Measurements from ENCODE around the gene TTC9C.
"Not testable (repeated sequence)": the region's sequence is repeated elsewhere in the genome, so short reads cannot be mapped to it uniquely, and the experiment has no call there.

TTC9C gene, protein sequence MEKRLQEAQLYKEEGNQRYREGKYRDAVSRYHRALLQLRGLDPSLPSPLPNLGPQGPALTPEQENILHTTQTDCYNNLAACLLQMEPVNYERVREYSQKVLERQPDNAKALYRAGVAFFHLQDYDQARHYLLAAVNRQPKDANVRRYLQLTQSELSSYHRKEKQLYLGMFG

DNA sequence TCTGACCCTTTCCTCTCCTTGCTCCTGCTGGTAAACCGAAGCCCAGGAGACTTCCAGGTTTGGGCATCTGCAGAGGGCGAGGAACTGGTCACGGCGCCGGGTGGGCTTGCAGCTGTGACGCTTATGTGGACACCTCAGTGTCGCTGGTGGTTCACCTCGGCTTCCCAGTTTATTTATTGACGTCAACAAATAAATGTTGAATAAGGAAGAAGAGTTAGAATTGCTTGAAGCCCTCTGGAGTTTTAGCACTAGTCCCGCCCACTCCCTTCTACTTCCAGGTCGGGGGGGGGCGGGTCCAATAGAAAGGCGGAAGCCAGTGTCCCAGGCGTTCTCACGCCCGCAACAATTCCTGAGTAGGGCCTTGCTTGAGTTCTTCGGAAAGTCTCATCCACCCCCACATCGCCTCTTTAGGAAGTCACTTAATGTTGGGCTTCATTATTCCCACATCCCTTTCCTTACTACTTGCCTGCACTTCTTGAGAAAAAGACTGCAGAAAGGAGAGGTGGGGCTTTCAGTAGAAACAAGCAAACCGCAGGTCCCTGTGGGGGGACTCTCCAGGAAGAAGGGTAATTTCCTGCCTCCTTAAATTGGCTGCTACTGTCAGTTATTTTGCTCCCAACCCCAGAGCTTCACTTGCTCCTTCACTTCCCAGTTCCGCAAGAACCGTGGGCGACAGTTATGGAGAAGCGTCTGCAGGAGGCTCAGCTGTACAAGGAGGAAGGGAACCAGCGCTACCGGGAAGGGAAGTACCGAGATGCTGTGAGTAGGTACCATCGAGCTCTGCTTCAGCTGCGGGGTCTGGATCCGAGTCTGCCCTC lies at the start of gene TTC9C:
TTC9C (plus strand) TSS at position 316 of the 818 bp plus-strand sequence; CDS start at position 679, 363 bp downstream.
- DNase-seq, result peak; percentile 93

DNA sequence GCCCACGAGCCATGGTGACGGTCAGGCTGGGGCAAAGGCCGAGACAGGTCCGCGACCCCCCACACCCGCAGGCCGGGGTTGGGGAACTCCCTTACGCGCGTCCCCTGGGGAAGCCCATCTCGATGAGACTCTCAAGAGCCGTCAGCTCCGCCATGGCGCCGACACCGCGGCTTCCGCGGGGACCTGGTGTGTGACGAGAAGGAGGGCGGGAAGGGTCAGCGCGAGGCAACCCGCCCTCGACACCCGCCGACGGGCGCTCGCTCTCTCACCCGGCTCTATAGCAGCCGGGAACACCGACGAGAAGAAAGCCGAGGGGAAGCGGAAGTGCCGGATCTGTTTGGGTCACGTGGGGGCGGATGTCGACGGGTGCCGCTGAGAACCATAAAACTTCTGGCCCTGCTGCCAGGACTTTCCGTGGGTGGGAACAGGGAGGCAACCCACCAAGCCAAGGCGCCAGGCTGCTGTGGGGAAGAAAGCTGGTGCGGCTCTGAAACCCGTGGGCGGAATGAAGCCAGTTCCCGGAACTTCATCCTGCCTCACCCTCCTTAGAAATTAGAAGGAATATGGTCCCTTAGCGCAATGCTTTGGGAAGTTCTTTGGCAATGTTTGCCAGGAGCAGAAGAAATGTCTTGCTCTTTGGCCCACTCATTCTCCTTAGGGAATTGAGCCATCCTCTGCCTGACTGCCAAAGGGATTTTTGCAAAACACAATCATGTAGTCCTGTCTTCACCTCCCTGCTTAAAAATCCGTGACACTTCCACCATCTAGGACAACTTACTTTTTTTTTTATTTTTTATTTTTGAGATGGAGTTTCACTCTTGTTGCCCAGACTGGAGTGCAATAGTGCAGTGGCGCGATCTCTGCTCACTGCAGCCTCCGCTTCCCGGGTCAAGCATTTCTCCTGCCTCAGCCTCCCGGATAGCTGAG lies 49.3 kb upstream of the TTC9C start, which contains the start of gene UBXN1:
UBXN1 (minus strand) TSS at position 304 of the 927 bp plus-strand sequence; CDS start at position 154, 150 bp downstream.
- peak; percentile 96 for DNase-seq

DNA sequence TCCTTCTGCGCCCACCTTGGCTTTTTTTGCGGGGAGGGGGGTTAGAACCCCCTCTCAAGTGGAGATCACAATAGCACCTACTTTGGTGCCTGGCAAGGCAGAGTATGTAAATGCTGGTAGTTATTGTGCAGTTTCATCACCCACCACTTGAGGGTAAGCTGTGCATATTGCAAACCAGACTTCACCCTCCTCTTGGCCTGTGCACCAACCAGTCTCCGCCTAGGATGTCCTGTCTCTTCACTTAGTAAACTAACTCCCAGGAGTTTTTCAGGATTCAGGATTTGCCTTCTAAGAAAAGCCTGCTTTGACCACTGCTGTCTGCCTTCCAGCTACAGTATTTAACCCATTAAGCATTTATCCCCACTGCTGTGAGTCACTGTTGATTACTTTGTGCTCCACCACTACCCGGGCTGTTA lies 47.5 kb upstream of the TTC9C start:
- DNase-seq, result peak; percentile 57

DNA sequence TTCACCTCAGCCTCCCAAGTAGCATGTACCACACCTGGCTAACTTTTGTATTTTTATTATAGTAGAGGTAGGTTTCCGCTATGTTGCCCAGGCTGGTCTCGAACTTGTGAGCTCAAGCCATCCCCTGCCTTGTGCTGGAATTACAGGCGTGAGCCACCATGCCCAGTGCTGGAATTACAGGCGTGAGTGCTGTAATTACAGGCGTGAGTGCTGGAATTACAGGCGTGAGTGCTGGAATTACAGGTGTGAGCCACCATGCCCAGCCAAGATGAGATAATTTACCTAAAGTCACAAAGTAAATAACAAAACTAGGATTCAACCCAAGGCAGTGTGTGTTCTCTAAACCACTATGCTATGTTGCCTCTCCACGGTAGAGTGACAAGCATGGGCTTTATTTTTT lies 45.8 kb upstream of the TTC9C start:
- no peak for DNase-seq

DNA sequence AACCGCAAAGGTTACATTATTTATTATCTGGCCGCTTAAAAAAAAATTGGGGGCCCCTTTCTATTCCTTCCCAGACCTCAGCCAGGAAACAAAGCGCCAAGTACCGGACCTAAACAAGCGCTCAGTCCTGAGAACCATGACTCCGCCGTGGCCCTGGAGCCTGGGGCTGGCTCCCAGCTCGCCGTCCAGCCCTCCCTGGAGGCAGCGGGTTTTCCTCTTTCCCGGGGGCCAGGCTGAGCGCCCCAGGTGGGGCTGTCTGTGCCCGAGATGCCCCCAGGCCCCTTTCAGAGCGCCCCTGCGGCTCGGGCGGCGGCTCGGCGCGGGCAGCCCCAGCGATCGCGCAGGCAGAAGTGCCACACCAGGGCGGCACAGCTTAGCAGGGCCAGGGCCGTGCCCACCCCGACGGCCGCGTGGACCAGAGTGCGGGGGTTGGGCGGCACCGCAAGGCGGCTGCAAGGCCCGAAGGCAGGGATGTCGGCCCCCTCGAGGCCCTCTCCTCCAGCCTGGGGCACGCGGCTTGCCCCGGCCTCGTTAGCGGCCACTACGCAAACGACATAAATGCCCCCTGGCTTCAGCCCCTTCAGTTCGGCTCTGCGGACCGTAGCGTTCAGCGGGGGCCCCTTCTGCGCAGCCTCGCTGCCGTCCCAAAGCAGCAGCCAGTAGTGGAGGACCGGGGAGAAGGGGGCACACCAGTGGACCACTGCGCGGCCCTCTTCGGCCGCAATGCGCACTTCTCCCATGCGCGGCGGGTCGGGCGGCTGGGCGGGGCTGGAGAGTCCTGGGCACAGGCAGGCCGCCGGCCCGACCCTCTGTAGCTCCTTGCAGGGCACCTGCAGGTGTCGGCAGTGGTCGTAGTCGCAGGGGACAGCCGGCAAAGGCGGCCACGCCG lies 40.5 kb upstream of the TTC9C start:
- no peak for DNase-seq

DNA sequence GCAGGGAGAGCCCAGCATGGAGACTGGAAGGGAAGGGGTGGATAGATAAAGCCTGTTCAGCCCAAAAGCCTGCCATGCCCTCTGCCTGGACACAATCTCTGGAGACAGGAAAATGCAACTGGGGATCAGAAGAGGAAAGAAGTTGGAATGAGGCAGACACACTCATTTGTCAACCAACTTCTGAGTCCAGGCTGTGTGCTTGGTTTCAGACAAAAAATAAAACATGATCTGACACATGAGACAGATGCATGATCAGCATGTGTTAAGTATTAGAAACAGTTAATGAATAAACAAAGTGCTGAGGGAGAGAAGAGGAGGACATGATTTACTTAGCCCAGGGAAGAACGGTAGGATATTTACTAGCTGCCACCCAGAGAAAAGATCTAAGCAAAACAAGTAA lies 39.8 kb upstream of the TTC9C start:
- DNase-seq, result no peak

DNA sequence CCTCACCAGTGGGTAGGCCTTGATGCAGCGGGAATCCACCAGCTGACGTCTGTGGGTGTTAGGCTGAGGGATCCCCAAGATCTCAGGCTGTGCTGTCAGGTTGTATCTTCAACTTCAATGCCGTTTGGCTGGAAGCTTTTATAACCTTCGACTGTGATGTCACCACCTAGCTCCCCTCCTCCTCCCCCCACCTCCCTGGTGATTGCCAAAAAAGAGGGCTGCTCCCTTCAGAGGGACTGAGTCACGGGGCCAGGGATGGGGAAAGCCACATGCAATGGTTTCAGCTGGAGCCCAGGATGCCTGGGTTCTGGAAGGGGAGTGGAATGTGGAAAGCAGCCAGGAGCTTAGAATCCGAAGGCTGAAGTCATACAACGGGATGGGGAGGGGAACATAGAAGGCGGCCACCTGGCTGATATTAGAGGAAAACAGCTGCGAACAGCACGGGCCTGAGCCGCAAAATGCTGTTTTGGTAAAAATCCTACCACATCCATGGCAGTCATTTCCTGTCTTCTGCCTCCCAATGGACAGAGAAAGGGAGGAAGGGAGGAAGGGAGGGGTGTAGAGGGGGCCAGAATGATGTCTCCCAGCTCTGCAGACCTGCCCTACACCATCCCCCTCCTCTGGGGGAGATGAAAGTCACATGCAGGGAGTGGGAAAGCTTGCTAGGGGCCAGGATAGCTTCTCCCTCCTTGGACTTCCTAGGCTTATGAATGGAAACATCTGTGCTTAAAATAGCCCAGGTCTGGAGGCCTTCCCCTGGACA lies 38.7 kb upstream of the TTC9C start, which contains the start of gene LRRN4CL:
LRRN4CL (minus strand) TSS at position 110 of the 763 bp plus-strand sequence. CDS start 1,022 bp downstream, outside the sequence.
- no peak for DNase-seq

DNA sequence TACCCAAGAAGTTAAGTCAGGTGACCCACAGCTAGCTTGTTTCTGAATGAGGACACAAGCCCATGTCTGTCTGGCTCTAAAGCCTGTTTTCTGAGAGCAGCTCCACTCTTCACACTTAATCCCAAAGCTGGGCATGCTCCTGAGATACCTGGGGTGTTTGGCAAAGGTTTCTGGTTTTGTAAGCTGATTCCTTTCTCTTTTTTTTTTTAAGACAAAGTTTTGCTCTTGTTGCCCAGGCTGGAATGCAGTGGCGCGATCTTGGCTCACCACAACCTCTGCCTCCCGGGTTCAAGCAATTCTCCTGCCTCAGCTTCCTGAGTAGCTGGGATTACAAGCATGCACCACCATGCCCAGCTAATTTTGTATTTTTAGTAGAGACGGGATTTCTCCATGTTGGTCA lies 34.7 kb upstream of the TTC9C start:
- not testable (repeated sequence) for DNase-seq

DNA sequence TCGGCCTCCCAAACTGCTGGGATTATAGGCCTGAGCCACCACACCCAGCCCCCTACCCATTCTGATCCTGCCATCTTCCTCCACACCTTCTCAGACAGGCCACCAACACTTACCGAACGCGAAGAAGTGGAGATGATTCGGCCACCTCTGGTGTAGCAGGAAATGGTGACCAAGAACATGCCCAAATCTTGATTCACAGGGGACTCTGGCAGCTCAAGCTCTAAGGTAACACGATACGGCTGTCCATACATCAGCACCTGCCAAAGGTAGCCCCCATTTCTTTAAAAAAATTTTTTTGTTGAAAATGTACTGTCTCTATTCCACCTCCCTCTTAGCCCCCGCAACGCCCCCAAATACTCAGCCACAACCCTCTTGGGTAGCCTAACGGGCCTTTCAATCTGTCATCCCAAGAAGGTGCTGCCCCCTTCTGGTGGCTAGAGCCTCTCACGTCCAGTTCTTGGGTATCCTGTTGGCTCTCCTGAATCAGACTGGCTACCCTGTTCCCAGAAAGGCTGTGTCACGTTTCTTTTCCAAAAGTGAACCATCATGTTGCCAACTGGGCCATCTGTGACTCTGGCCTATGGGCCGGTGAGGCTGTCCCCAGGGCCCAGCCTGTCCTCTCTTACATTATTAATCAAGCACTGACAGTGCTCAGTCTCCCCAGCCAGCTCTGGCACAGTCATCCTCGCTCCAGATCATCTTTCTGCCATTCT lies 33.7 kb upstream of the TTC9C start:
- DNase-seq, result peak; percentile 73

DNA sequence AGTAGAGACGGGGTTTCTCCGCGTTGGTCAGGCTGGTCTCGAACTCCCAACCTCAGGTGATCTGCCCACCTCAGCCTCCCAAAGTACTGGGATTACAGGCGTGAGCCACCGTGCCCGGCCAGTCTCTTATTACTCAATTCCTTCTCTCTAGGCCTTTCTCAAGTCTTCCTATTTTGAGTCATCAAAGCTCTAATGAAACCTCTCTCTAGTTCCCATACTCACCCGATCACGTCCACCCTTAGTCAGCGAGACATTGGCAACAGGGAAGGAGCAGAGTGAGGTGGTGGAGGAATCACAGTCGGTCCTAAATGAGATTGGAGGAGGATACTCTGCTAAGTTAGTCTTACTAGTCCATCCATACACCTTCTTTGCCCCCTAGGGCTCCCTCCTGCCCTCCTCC lies 26.0 kb upstream of the TTC9C start:
- DNase-seq, result peak; percentile 95

DNA sequence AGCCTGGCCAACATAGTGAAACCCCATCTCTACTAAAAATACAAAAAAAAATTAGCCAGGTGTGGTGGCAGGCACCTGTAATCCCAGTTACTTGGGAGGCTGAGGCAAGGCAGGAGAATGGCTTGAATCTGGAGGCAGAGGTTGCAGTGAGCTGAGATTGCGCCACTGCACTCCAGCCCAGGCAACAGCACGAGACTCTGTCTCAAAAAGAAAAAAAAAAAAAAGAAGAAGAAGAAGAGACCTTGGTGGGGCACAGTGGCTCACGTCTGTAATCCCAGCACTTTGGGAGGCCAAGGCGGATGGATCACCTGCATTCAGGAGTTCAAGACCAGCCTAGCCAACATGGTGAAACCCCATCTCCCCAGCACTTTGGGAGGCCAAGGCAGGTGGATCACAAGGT lies 24.4 kb upstream of the TTC9C start:
- peak; percentile 60 for DNase-seq

DNA sequence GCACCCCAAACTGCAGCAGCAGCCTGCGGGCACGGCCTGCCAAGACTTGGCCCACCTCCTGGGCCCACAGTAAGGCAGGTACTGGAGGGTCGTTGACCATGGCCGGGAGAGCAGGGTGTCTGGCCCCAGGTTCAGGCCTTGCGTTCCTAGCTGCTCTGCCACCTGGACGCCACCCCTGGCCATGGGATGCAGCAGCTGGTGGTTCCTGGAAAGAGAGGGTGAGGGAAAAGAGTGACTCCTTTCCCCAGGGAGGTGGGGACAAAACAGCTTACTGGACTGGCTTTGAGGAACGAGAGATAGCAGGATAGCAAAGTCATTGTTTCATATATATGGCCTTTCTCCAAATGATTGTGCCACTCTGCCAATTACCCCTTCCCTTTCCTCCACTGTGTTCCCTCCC lies 22.9 kb upstream of the TTC9C start:
- DNase-seq, result peak; percentile 39

DNA sequence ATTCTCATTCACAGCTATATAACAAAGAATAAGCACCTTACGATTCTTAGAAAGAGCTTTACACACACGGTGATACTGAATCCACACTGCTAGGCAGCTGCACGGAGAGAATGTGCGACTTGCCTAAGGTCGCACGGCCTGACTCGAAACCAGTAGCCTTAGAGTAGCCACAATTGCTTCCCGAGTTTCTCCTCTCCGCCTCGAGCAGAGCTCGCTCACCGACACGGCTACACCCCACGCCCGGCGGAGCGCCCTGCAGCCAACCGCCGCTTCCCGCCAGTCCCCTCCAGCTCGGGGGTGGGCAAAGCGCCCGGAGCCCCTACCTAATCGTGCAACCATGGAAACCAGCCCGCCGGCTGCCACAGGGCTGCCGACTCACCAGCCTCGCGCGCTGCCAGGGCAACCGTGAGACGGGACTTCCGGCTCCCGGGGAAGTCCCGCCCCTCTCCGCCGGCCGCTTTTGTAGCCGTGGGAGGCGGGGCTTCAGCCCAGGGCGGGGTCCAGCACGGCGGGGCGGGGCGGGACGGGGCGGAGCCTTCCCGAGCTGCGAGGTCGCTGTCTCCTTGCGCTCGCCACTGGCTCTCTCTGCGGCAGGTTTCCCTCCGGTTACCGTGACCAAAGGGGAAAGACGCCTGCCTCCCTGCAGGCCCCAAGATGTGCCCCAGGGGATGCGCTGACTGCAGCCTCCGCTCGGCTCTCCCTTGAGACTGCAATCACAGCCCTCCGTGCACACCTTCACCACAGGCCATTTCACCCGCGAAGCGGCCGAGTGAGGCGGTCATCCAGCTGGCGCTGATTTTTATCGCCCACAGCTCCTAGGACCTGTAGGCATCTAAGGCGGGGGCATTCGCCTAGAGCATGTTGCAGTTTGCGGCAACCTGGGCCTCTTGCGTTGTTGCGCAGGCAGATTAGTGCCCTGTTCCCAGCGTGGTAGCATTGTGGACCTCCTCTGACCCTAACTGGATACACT lies 22.1 kb upstream of the TTC9C start:
- DNase-seq, result peak; percentile 95

DNA sequence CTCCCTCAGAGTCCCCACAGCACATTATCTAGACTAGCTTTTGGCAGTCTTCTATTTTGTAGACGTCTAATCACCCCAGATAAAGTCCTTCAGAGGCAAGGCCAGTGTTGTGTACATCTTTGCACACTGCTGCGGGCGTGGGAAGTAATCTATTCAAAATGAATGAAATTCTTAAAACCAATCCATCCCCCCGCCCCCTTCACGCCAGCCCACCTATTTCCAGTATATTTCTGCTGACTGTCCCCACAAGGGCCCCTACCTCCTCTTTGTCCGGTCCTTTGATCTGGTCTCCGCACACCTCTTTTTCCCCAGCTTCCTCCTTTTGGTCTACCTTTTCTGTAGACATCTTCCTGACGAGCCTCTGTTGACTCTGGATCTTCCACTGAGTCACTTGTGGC lies 21.4 kb upstream of the TTC9C start:
- DNase-seq, result no peak

DNA sequence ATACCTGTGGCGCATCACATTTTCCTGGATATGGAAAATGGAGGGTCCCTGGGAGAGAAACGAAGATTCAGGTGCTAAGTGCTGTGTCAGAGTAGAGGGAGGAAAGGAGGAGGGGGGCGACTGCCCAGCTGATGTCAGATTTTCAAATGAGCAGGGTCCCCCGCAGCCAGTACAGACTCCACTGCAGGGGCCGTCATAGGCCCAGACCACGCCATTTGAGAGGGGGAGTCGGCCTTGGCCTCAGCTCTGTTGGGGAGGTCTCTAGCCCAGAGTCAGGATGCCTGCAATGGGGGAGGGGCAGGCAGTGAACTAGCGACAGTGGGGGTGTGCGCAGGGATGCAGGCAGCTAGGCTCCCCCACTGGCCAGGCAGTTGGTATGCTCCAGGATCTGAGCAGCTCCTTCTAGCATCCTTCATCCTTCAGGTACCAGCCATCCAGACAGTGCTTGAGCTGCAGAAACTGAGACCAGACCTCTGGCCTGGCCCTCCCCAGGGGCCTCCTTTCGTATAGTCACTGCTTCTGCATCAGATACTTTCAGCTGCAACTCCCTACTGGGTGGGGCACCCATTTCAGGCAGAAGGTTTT lies 20.9 kb upstream of the TTC9C start, which contains the start of the genes BSCL2 and GNG3:
BSCL2 (minus strand) TSS at position 148 of the 585 bp plus-strand sequence. CDS start 229 bp downstream, outside the sequence.
GNG3 (plus strand) TSS at position 400 of the 585 bp plus-strand sequence. CDS start 620 bp downstream, outside the sequence.
- no peak for DNase-seq

DNA sequence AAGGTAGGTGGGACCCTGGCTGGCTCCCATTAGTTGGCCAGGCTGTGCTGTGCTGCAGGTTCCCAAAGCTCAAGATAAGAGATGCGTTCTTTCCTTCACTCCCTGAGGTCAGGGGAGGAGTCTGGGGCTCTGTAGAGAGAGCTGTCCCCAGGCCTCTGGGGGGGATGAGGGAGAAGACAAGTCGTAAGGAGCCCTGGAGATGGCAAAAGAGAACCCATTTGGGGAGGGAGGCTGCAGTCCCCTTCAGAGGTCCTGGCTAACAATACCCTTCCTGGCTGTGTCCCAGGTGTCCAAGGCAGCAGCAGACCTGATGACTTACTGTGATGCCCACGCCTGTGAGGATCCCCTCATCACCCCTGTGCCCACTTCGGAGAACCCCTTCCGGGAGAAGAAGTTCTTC lies 19.9 kb upstream of the TTC9C start:
- DNase-seq, result no peak

DNA sequence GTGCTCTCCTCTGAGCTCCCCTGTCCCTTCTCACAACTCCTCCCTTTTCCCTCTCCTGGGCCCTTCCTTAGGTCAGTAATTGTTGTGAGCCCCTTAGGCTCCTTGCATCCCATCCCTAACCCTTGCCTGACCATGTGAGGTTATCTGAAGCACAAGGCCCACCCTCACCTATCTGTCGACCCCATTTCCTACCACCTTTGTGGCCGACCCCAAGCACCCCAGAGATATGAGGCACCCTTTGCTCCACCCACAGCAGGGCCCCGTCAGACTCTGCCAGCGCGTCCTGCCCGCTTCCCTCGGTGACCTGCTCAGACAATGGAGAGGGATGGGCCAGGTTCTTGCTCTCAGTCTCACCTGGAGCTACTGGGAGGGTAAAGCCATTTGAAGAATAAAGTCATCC lies 19.5 kb upstream of the TTC9C start:
- DNase-seq, result no peak

DNA sequence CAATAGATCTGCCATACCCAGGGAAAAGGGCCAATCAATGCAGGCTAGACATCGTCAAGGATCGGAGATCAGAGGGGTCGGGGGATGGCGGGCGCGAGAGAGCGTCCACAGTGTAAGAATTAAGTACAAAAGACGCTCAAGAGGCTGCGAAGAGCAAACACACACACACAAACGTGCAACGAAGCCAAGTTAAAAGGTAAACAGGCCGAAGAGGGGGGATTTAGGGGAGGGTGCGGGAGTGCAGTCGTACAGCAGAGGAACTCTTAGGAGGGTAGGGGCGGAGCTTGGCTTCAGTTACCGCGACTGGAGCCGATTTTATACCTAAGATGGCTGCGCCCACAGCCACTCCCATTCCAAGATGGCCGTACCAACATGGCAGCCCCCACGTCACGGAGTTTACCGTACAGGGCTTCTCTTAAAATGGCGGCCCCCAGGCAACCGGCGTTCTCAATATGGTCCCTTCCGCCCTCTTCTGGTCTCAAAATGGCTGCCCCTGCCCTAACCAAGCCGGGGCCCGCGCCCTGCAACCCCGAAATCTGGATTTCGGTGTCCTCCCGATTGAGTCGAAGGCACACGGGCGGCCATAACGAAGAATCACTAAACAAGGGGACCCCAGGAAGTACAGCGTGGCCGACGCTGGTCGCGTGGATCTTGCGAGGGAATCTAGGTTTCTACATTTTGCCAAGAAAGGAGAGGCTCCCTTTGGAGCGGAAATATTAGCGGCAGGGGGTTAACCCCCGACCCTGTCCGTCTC lies 18.9 kb upstream of the TTC9C start:
- peak; percentile 98 for DNase-seq

Measured in inflammatory macrophage treated with lipopolysaccharide for 4 hours (primary cell).